ENCODE measurements around the gene STK32C. TPM values are rescaled to one million over a fixed set of nuclear protein-coding genes. Genes with fewer than 3 reads are reported as not detected.

STK32C gene
- total RNA-seq, 1 donor from 2014 or later = 5.9 TPM

- intact Hi-C loops (cut with DNase I) = no loop called here
- no peak for DNase-seq (ENCODE audit: low spot score)
Observed at GRCh38 chr10:132255489-132256344, 52.0 kb downstream of the STK32C start.

DNA sequence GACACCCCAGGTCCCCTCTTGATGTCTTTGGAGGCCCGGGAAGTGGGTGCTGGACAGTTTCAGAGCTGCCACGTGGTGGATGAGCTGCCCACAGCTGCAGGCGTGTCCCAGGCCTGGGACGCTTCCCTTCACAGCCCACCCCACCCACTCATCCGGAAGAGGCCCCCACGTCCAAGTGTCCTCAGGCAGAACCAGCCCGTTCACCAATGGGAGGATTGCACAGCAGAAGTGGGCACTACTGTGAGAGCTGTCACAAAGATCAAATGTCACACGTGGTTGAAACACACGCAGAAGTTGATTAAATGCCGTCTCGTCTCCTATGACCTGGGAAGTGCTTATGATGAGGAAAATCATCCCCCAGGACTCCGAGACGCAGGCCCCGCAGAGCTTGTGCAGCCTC is 52.9 kb downstream of the STK32C start:
- intact Hi-C loops (cut with DNase I) = no loop called here
- no peak for DNase-seq (ENCODE audit: low spot score)

GRCh38 chr10:132253092-132253687 is 54.6 kb downstream of the STK32C start:
- no peak for DNase-seq (ENCODE audit: low spot score)
- intact Hi-C loops (cut with DNase I) = no loop called here

GRCh38 chr10:132252412-132252811 is 55.3 kb downstream of the STK32C start:
- intact Hi-C loops (cut with DNase I) = no loop called here
- DNase-seq (ENCODE audit: low spot score) = no peak

- DNase-seq (ENCODE audit: low spot score) = no peak
- intact Hi-C loops (cut with DNase I) = no loop called here
Observed at GRCh38 chr10:132251928-132252327, 55.8 kb downstream of the STK32C start.

GRCh38 chr10:132250481-132251475 is 57.0 kb downstream of the STK32C start:
- DNase-seq (ENCODE audit: low spot score) = no peak

GRCh38 chr10:132249824-132250375 is 57.9 kb downstream of the STK32C start:
- intact Hi-C loops (cut with DNase I) = no loop called here
- DNase-seq (ENCODE audit: low spot score) = no peak

More at GRCh38 chr10:132250481-132251475, 57.0 kb downstream of the STK32C start:
- intact Hi-C loops (cut with DNase I) = no loop called here

DNA sequence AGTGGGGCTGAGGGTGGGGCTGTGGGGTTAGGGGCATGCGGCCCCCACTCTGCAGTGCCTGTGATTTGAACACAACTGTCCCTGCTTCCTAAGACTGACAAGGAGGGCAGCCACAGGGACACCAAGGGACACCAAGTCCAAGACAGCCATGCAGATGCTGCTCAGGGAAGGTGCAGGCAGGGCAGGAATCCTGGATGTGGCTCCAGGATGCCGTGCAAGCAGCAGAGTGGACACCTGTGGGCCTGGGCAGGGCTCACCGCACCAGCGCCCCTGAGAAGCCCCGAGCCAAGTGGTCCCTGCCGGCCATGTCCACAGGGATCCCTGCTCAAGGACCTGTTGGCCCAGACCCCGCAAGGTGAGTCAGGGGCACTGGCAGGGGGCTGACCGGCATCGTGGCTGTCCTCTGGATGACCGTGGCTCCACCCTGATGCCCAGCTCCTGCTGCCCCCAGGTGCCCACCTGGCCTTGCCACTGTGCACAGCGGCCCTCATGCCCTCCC is 58.5 kb downstream of the STK32C start:
- no peak for DNase-seq (ENCODE audit: low spot score)
- intact Hi-C loops (cut with DNase I) = no loop called here

- intact Hi-C loops (cut with DNase I) = no loop called here
- no peak for DNase-seq (ENCODE audit: low spot score)
Observed at GRCh38 chr10:132248455-132249225, 59.1 kb downstream of the STK32C start.

DNA sequence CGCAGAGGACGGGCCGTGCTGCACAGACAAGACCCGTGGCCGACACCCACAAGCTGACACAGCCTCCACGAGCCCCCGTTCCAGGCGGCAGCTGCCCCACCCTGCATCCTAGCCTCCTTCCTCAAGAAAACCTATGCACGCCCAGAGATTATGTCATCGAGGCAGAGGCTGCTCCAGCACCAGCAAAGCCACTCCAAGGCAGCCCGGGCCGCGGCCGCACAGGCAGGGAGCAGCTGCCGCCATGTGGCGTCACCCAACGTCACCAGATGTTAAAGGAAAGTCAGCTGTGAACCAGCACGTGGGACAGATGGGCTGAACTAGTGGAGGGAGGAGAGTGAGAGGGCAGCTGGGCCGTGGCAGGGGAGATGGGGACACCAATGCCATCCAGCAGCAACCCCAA is 59.8 kb downstream of the STK32C start:
- no peak for DNase-seq (ENCODE audit: low spot score)
- intact Hi-C loops (cut with DNase I) = no loop called here

DNA sequence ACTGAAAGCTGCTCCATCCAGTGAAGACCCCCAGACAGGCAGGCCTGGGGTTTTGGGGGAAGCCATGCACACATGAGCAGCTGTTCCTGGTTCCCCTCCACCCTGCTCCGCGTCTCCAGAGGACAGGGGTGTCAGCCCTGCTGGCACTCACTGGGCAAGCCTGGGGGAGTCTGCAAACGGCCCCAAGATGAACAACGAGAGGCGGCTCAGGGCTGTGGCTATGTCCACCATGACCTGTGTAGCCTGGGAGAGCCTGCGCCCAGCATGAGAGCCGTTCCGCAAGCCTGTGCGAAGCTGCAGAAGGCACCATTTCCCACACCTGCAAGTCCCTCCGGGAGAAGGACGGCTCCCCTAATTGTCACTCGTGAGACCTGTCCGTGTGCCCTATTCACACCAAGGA is 61.5 kb downstream of the STK32C start:
- intact Hi-C loops (cut with DNase I) = no loop called here
- DNase-seq (ENCODE audit: low spot score) = no peak

GRCh38 chr10:132245056-132245455 is 62.7 kb downstream of the STK32C start:
- intact Hi-C loops (cut with DNase I) = no loop called here
- no peak for DNase-seq (ENCODE audit: low spot score)

- DNase-seq (ENCODE audit: low spot score) = no peak
- intact Hi-C loops (cut with DNase I) = no loop called here
Observed at GRCh38 chr10:132243626-132244025, 64.1 kb downstream of the STK32C start.

DNA sequence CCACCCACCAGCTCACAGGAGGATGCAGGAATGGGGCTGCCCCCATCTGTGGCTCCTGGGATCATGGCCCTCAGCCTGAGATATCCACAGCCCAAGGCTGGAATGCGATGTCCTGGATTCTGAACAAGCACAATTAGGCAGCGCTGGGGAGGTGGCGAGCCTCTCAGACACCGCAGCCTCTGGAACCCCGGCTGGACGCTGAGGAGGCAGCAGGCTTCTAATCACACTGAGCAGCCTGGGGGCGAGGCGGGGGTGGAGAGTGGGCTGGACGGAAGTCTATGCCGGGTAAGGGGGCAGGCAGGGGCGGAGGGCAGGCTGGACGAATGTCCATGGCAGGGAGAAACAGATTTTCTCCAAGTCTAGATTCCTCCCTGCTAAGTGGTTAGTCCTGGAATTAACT is 64.6 kb downstream of the STK32C start:
- intact Hi-C loops (cut with DNase I) = no loop called here
- DNase-seq (ENCODE audit: low spot score) = no peak

- intact Hi-C loops (cut with DNase I) = no loop called here
- DNase-seq (ENCODE audit: low spot score) = no peak
Observed at GRCh38 chr10:132242103-132242840, 65.5 kb downstream of the STK32C start.

GRCh38 chr10:132241496-132241895 is 66.3 kb downstream of the STK32C start:
- intact Hi-C loops (cut with DNase I) = no loop called here
- DNase-seq (ENCODE audit: low spot score) = no peak

DNA sequence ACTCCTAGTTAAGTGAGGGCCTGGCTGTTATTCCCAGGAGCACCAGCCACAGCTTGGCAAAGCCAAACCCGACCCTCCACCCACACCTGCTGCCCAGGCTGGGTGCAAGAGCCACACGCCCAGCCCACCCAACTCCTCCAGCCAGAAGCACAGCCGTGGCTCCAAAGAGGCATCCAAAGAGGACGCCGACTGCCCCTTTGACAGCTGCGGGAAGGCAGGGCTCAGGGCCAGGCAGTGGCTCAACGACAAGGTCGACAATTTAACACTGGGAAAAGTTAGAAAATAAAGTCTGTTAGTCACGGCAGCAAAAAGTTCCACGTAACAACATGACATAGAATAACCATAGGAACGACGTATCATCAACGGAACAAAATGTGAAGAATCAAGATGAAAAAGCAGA is 66.7 kb downstream of the STK32C start:
- intact Hi-C loops (cut with DNase I) = no loop called here
- no peak for DNase-seq (ENCODE audit: low spot score)

- DNase-seq (ENCODE audit: low spot score) = no peak
- intact Hi-C loops (cut with DNase I) = no loop called here
Observed at GRCh38 chr10:132240581-132240980, 67.2 kb downstream of the STK32C start.

Measured in cardiac septum (tissue), 1 donor.